GM21390 (cell line): ENCODE data around the gene SLC36A4.
A peak's percentile ranks its signal among the peaks of the same experiment; 100 is the strongest.
"Not testable (repeated sequence)": the region's sequence is repeated elsewhere in the genome, so short reads cannot be mapped to it uniquely, and the experiment has no call there.

Experiments used
- ATAC-seq: cut with Tn5 transposase; IDR thresholded peaks from one replicate; pipeline ENCODE4 v1.9.1; 2021; ENCODE audit not compliant: unreplicated experiment

SLC36A4 gene

GRCh38 chr11:93194673-93195291 is 3.0 kb downstream of the SLC36A4 start:
- ATAC-seq: no peak

- no peak for ATAC-seq
These were observed 4.1 kb downstream of the SLC36A4 start for GRCh38 chr11:93193731-93194130.

GRCh38 chr11:93192163-93192562 is 5.6 kb downstream of the SLC36A4 start:
- ATAC-seq: no peak

GRCh38 chr11:93189462-93189861 is 8.3 kb downstream of the SLC36A4 start:
- no peak for ATAC-seq

GRCh38 chr11:93188726-93189125 is 9.1 kb downstream of the SLC36A4 start:
- ATAC-seq: no peak

- no peak for ATAC-seq
These were observed 10.5 kb downstream of the SLC36A4 start for GRCh38 chr11:93187290-93187689.

GRCh38 chr11:93177891-93178290 is 19.9 kb downstream of the SLC36A4 start:
- ATAC-seq: not testable (repeated sequence)

- ATAC-seq: no peak
These were observed 27.7 kb downstream of the SLC36A4 start for GRCh38 chr11:93169950-93170561.

- no peak for ATAC-seq
These were observed 28.6 kb downstream of the SLC36A4 start for GRCh38 chr11:93169143-93169542.

GRCh38 chr11:93166862-93167261 is 30.9 kb downstream of the SLC36A4 start:
- peak; percentile 64 for ATAC-seq

GRCh38 chr11:93166194-93166593 is 31.6 kb downstream of the SLC36A4 start:
- peak; percentile 54 for ATAC-seq

GRCh38 chr11:93160808-93161207 is 37.0 kb downstream of the SLC36A4 start:
- ATAC-seq: no peak

GRCh38 chr11:93160156-93160555 is 37.6 kb downstream of the SLC36A4 start:
- no peak for ATAC-seq

GRCh38 chr11:93159721-93160120 is 38.1 kb downstream of the SLC36A4 start:
- ATAC-seq: no peak

- ATAC-seq: no peak
These were observed 42.1 kb downstream of the SLC36A4 start for GRCh38 chr11:93155738-93156137.

GRCh38 chr11:93145390-93145915 is 52.3 kb downstream of the SLC36A4 start:
- ATAC-seq: no peak

GRCh38 chr11:93143800-93144199 is 54.0 kb downstream of the SLC36A4 start:
- peak; percentile 88 for ATAC-seq

- ATAC-seq: peak; percentile 16
These were observed 54.6 kb downstream of the SLC36A4 start for GRCh38 chr11:93143186-93143585.

- no peak for ATAC-seq
These were observed 64.2 kb downstream of the SLC36A4 start for GRCh38 chr11:93133488-93134109.

- ATAC-seq: no peak
These were observed 65.0 kb downstream of the SLC36A4 start for GRCh38 chr11:93132836-93133235.

GRCh38 chr11:93131709-93132108 is 66.1 kb downstream of the SLC36A4 start:
- ATAC-seq: no peak

- no peak for ATAC-seq
These were observed 69.2 kb downstream of the SLC36A4 start for GRCh38 chr11:93128574-93128973.
